Lung (tissue), 12 donors: ENCODE measurements around the gene DSP. TPM values are rescaled to one million over a fixed set of nuclear protein-coding genes. Genes with fewer than 3 reads are reported as not detected.

Experiments used
- ATAC-seq: fragments of 200-7000 bp; cut with Tn5 transposase; one replicate; pipeline ENCODE4 v1.9.1; 2020; ENCODE audit warnings: moderate number of reproducible peaks; ENCODE audit not compliant: insufficient read depth, low FRiP score
- DNase-seq, 3 donors: peaks; one replicate each; pipeline ENCODE4 v3.0.0-alpha.2; 2013 to 2017
- H3K27ac ChIP-seq, 2 donors: one replicate each; pipeline ENCODE4 v1.5.1; 2013; ENCODE audit warnings: mild to moderate bottlenecking in 2 of 2, moderate library complexity in 2 of 2, control low read depth in 1 of 2, inconsistent platforms in 1 of 2, low read depth in 1 of 2, low read length in 1 of 2
- H3K27me3 ChIP-seq, 3 donors: one replicate each; pipeline ENCODE4 v1.5.1; 2013; ENCODE audit warnings: low read length in 2 of 3; ENCODE audit not compliant: control insufficient read depth in 3 of 3, insufficient read depth in 3 of 3
- H3K36me3 ChIP-seq, 4 donors: one replicate each; pipeline ENCODE4 v1.5.1; 2013; ENCODE audit warnings: low read length in 4 of 4, mild to moderate bottlenecking in 1 of 4, moderate library complexity in 1 of 4; ENCODE audit not compliant: control insufficient read depth in 4 of 4, insufficient read depth in 4 of 4
- H3K4me1 ChIP-seq, 5 donors: one replicate each; pipeline ENCODE4 v1.5.1; 2013; ENCODE audit warnings: low read length in 5 of 5, mild to moderate bottlenecking in 2 of 5, moderate library complexity in 1 of 5; ENCODE audit not compliant: control insufficient read depth in 5 of 5, insufficient read depth in 5 of 5
- H3K4me3 ChIP-seq: one replicate; pipeline ENCODE4 v1.5.1; 2013; ENCODE audit warnings: mild to moderate bottlenecking, control low read depth, moderate library complexity
- H3K9ac ChIP-seq, 2 donors: one replicate each; pipeline ENCODE4 v1.5.1; 2013; ENCODE audit warnings: low read length in 2 of 2, control low read depth in 1 of 2; ENCODE audit not compliant: insufficient read depth in 1 of 2
- H3K9me3 ChIP-seq, 4 donors: one replicate each; pipeline ENCODE4 v1.5.1; 2013; ENCODE audit warnings: low read length in 3 of 4, mild to moderate bottlenecking in 1 of 4, moderate library complexity in 1 of 4; ENCODE audit not compliant: control insufficient read depth in 4 of 4, insufficient read depth in 3 of 4
- CTCF ChIP-seq: IDR thresholded peaks from 2 replicates; pipeline ENCODE4 v1.5.1; 2012; ENCODE audit warnings: mild to moderate bottlenecking; ENCODE audit errors: control extremely low read depth, extremely low read depth
- WGBS, 2 donors: extraction: QIAGEN DNeasy Blood & Tissue Kit; methylation state at CpG; one replicate each; pipeline ENCODE4 v1.1.7; 2013; 5-methylcytosine and 5-hydroxymethylcytosine counted together
- polyA plus RNA-seq, 2 donors: library from polyadenylated mRNA; stranded (reverse); fragments of 200-250 nt; gene quantifications; one replicate each; pipeline ENCODE4 v1.2.1, GENCODE V29; 2013
- total RNA-seq, 2 donors: library from RNA; depleted of rRNA in 1 of 2; stranded (reverse); fragments of >200 nt in 1 of 2; gene quantifications; one replicate each; pipeline ENCODE4 v1.2.1, GENCODE V29; 2014 to 2021
- donor health status: control.
- donor health status: control.
- donor health status: Bipolar disorder and iron deficiency.
- donor health status: healthy.
- donor health status: DM: yes; HTN: yes; CAD: no.

The DSP gene
- total and polyA plus RNA-seq, 4 donors: 2.9 to 73.2 (median 19.4) TPM

- H3K4me1 ChIP-seq: peaks cover 0 to 1% (median 0%) of the 10 kb centered on the region in 5 donors
- WGBS, 2 donors: 41 to 47% methylated on average over 11 of the region's 11 CpGs
- TF ChIP-seq CTCF: no peak
- peaks cover 0 to 6% (median 0%) of the 10 kb centered on the region in 3 donors for H3K27me3 ChIP-seq
- H3K36me3 ChIP-seq: no peaks in the 10 kb centered on the region
- H3K9ac ChIP-seq: no peak overlapping the region
- H3K4me3 ChIP-seq: no peak overlapping the region
- DNase-seq (no peak), ATAC-seq (no peak)
- H3K9me3 ChIP-seq: peaks cover 0 to 5% (median 0%) of the 10 kb centered on the region in 4 donors
- H3K27ac ChIP-seq: no peak overlapping the region
Measured at GRCh38 chr6:7526755-7527154, 14.7 kb upstream of the DSP start.

GRCh38 chr6:7528565-7528964 is 12.9 kb upstream of the DSP start:
- ATAC-seq (no peak), DNase-seq (no peak)
- Histone ChIP-seq H3K9ac (no peak overlapping the region), H3K27me3 (peaks cover 0 to 6% (median 5%) of the 10 kb centered on the region in 3 donors), H3K9me3 (peaks cover 0 to 7% (median 0%) of the 10 kb centered on the region in 4 donors), H3K27ac (peak overlapping the region in 1 of 2 donors; percentile 41), H3K4me1 (no peaks in the 10 kb centered on the region), H3K4me3 (no peak overlapping the region), H3K36me3 (no peaks in the 10 kb centered on the region)
- 75 to 80% methylated on average over 5 of the region's 5 CpGs for WGBS, 2 donors
- TF ChIP-seq CTCF: no peak

GRCh38 chr6:7529141-7529540 is 12.3 kb upstream of the DSP start:
- no peak for TF ChIP-seq CTCF
- 64 to 68% methylated on average over 6 of the region's 6 CpGs for WGBS, 2 donors
- no peak overlapping the region for H3K4me3 ChIP-seq
- no peak for DNase-seq
- H3K4me1 ChIP-seq: no peaks in the 10 kb centered on the region
- H3K9ac ChIP-seq: no peak overlapping the region
- H3K27ac ChIP-seq: peak overlapping the region in 1 of 2 donors; percentile 36
- H3K36me3 ChIP-seq: no peaks in the 10 kb centered on the region
- H3K27me3 ChIP-seq: peaks cover 0 to 6% (median 5%) of the 10 kb centered on the region in 3 donors
- H3K9me3 ChIP-seq: peaks cover 0 to 7% (median 0%) of the 10 kb centered on the region in 4 donors
- no peak for ATAC-seq

- Histone ChIP-seq H3K27me3 (peaks cover 0 to 10% (median 0%) of the 10 kb centered on the region in 3 donors), H3K27ac (no peak overlapping the region), H3K4me1 (no peaks in the 10 kb centered on the region), H3K9me3 (peaks cover 0 to 2% (median 0%) of the 10 kb centered on the region in 4 donors), H3K4me3 (no peak overlapping the region), H3K9ac (no peak overlapping the region), H3K36me3 (no peaks in the 10 kb centered on the region)
- peak; percentile 61 to 86 (median 79) for DNase-seq
- WGBS, 2 donors: 58 to 67% methylated on average over 6 of the region's 6 CpGs
- no peak for ATAC-seq
- no peak for TF ChIP-seq CTCF
Measured at GRCh38 chr6:7532232-7532631, 9.2 kb upstream of the DSP start.
